Lung (tissue), 12 donors: Measurements from ENCODE around the gene TAOK1. TPM values are rescaled to one million over a fixed set of nuclear protein-coding genes. Genes with fewer than 3 reads are reported as not detected.
"Not testable (repeated sequence)": the region's sequence is repeated elsewhere in the genome, so short reads cannot be mapped to it uniquely, and the experiment has no call there.

Experiments
- ATAC-seq: fragments of 200-7000 bp; cut with Tn5 transposase; one replicate; pipeline ENCODE4 v1.9.1; 2020; ENCODE audit warnings: moderate number of reproducible peaks; ENCODE audit not compliant: insufficient read depth, low FRiP score
- DNase-seq, 3 donors: peaks; one replicate each; pipeline ENCODE4 v3.0.0-alpha.2; 2013 to 2017
- H3K27ac ChIP-seq, 2 donors: one replicate each; pipeline ENCODE4 v1.5.1; 2013; ENCODE audit warnings: mild to moderate bottlenecking in 2 of 2, moderate library complexity in 2 of 2, control low read depth in 1 of 2, inconsistent platforms in 1 of 2, low read depth in 1 of 2, low read length in 1 of 2
- H3K27me3 ChIP-seq, 3 donors: one replicate each; pipeline ENCODE4 v1.5.1; 2013; ENCODE audit warnings: low read length in 2 of 3; ENCODE audit not compliant: control insufficient read depth in 3 of 3, insufficient read depth in 3 of 3
- H3K36me3 ChIP-seq, 4 donors: one replicate each; pipeline ENCODE4 v1.5.1; 2013; ENCODE audit warnings: low read length in 4 of 4, mild to moderate bottlenecking in 1 of 4, moderate library complexity in 1 of 4; ENCODE audit not compliant: control insufficient read depth in 4 of 4, insufficient read depth in 4 of 4
- H3K4me1 ChIP-seq, 5 donors: one replicate each; pipeline ENCODE4 v1.5.1; 2013; ENCODE audit warnings: low read length in 5 of 5, mild to moderate bottlenecking in 2 of 5, moderate library complexity in 1 of 5; ENCODE audit not compliant: control insufficient read depth in 5 of 5, insufficient read depth in 5 of 5
- H3K4me3 ChIP-seq: one replicate; pipeline ENCODE4 v1.5.1; 2013; ENCODE audit warnings: mild to moderate bottlenecking, control low read depth, moderate library complexity
- H3K9ac ChIP-seq, 2 donors: one replicate each; pipeline ENCODE4 v1.5.1; 2013; ENCODE audit warnings: low read length in 2 of 2, control low read depth in 1 of 2; ENCODE audit not compliant: insufficient read depth in 1 of 2
- H3K9me3 ChIP-seq, 4 donors: one replicate each; pipeline ENCODE4 v1.5.1; 2013; ENCODE audit warnings: low read length in 3 of 4, mild to moderate bottlenecking in 1 of 4, moderate library complexity in 1 of 4; ENCODE audit not compliant: control insufficient read depth in 4 of 4, insufficient read depth in 3 of 4
- WGBS, 2 donors: extraction: QIAGEN DNeasy Blood & Tissue Kit; methylation state at CpG; one replicate each; pipeline ENCODE4 v1.1.7; 2013; 5-methylcytosine and 5-hydroxymethylcytosine counted together
- polyA plus RNA-seq, 2 donors: library from polyadenylated mRNA; stranded (reverse); fragments of 200-250 nt; gene quantifications; one replicate each; pipeline ENCODE4 v1.2.1, GENCODE V29; 2013
- total RNA-seq, 2 donors: library from RNA; depleted of rRNA in 1 of 2; stranded (reverse); fragments of >200 nt in 1 of 2; gene quantifications; one replicate each; pipeline ENCODE4 v1.2.1, GENCODE V29; 2014 to 2021
- TF ChIP-seq, protein P1 (sequence below): IDR thresholded peaks from 2 replicates; pipeline ENCODE4 v1.5.1; 2012; ENCODE audit warnings: mild to moderate bottlenecking; ENCODE audit errors: control extremely low read depth, extremely low read depth
- donor health status: control.
- donor health status: control.
- donor health status: Bipolar disorder and iron deficiency.
- donor health status: healthy.
- donor health status: DM: yes; HTN: yes; CAD: no.

The TAOK1 gene
- total and polyA plus RNA-seq, 4 donors: 8.8 to 81.0 (median 37.3) TPM

DNA sequence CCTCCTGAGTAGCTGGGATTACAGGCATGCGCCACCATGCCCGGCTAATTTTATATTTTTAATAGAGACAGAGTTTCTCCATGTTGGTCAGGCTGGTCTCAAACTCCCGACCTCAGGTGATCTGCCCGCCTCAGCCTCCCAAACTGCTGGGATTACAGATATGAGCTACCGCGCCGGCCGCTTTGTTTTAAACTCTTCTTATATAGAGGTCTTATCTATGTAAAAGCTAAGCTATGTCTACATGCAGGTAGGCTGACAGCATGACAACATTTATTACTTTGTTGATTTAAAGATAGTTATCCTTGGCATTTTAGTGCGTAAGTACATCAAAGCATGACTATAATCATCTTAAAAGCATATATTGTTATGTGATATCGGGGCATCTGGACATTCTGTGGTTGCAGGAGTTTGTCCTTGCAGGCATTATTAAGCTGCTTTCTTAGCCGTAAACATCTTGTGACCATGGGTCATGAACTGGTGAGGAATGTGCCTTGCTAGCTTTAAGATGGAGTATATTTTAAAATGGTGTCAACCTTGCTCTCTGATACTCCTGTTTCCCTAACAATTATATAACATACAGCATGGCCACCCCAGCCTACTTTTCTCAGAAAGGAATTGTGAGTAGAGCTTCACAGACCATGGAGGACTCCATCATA is 45.8 kb upstream of the TAOK1 start:
- Histone ChIP-seq H3K9me3 (no peaks in the 10 kb centered on the region), H3K4me1 (no peaks in the 10 kb centered on the region), H3K27ac (no peak overlapping the region), H3K27me3 (no peaks in the 10 kb centered on the region), H3K36me3 (no peaks in the 10 kb centered on the region), H3K4me3 (no peak overlapping the region), H3K9ac (no peak overlapping the region)
- ATAC-seq (no peak), DNase-seq (no peak)
- TF ChIP-seq, protein P1, sequence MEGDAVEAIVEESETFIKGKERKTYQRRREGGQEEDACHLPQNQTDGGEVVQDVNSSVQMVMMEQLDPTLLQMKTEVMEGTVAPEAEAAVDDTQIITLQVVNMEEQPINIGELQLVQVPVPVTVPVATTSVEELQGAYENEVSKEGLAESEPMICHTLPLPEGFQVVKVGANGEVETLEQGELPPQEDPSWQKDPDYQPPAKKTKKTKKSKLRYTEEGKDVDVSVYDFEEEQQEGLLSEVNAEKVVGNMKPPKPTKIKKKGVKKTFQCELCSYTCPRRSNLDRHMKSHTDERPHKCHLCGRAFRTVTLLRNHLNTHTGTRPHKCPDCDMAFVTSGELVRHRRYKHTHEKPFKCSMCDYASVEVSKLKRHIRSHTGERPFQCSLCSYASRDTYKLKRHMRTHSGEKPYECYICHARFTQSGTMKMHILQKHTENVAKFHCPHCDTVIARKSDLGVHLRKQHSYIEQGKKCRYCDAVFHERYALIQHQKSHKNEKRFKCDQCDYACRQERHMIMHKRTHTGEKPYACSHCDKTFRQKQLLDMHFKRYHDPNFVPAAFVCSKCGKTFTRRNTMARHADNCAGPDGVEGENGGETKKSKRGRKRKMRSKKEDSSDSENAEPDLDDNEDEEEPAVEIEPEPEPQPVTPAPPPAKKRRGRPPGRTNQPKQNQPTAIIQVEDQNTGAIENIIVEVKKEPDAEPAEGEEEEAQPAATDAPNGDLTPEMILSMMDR: no peak
- WGBS, 2 donors: 90 to 95% methylated on average over 11 of the region's 11 CpGs

- H3K4me1 ChIP-seq: no peaks in the 10 kb centered on the region
- H3K4me3 ChIP-seq: no peak overlapping the region
- ATAC-seq: no peak
- no peaks in the 10 kb centered on the region for H3K9me3 ChIP-seq
- no peaks in the 10 kb centered on the region for H3K27me3 ChIP-seq
- H3K9ac ChIP-seq: no peak overlapping the region
- no peaks in the 10 kb centered on the region for H3K36me3 ChIP-seq
- 85 to 89% methylated on average over 3 of the region's 3 CpGs for WGBS, 2 donors
- DNase-seq: no peak
- TF ChIP-seq, protein P1: no peak
- no peak overlapping the region for H3K27ac ChIP-seq
Measured at GRCh38 chr17:29345066-29345465, 45.1 kb upstream of the TAOK1 start.

DNA sequence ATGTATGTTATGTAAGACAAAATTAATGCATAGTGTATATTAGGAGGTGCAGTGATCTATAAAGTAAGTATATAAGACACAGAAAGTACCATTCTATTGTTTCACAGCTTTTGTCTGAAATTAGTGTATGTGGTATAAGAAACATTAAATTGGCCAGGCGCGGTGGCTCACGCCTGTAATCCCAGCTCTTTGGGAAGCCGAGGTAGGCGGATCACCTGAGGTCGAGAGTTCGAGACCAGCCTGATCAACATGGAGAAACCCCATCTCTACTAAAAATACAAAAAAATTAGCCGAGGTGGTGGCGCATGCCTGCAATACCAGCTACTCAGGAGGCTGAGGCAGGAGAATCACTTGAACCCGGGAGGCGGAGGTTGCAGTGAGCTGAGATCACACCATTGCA is 44.7 kb upstream of the TAOK1 start:
- H3K27me3 ChIP-seq, H3K36me3 ChIP-seq, H3K9ac ChIP-seq, DNase-seq, H3K4me1 ChIP-seq, H3K9me3 ChIP-seq, ATAC-seq, H3K27ac ChIP-seq, H3K4me3 ChIP-seq: not testable (repeated sequence)
- WGBS, 2 donors: 93 to 97% methylated on average over 11 of the region's 11 CpGs

- Histone ChIP-seq H3K4me3 (no peak overlapping the region), H3K4me1 (no peaks in the 10 kb centered on the region), H3K27me3 (no peaks in the 10 kb centered on the region), H3K9me3 (no peaks in the 10 kb centered on the region), H3K36me3 (no peaks in the 10 kb centered on the region), H3K9ac (no peak overlapping the region), H3K27ac (no peak overlapping the region)
- WGBS, 2 donors: 93 to 98% methylated on average over 6 of the region's 6 CpGs
- TF ChIP-seq, protein P1: no peak
- no peak for ATAC-seq
- DNase-seq: no peak
Measured at GRCh38 chr17:29346462-29346861, 43.7 kb upstream of the TAOK1 start.
